Measurements from ENCODE around the gene CSF1R. TPM values are rescaled to one million over a fixed set of nuclear protein-coding genes. Genes with fewer than 3 reads are reported as not detected.

The CSF1R gene
- total RNA-seq, 2 donors from 2014 or later: not detected

DNA sequence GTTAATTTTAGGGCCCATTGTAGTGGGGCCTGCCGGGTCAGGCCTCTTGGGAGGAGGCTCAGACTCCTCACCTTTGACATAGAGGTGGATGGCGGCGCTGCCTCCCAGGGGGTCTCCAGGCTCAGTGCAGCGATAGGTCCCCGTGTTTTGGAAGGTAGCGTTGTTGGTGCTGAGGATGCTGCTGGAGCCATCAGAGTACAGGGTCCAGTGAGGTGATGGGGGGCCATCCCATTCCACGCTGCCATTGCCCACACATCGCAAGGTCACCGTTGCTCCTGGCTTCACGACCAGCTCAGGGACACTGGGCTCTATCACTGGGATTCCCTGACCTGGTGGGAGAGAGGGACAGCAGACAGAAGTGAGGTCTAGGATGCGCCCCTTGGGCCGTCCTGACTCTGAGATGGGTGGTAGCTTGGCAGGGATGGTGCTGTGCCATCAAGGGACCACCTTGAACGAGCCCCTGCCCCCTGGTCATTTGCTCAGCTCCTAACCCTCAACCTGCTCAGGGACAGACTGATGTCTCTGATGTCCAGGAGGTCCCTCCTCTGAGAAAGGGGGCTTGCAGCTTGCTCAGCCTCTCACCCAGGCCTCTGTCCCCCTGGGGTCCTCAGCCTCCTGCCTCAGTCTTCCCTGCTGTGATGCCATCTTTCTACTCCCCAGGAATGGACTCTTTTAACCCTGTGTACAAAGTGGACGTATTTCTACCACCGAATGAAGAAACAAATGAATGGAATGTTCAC, 5.5 kb downstream of the CSF1R start:
- 86 to 97% methylated on average over 8 to 15 of the region's 15 CpGs for WGBS, 2 experiments (ENCODE audit: insufficient coverage in 1 of 2, insufficient read length in 1 of 2)
- no peaks in the 10 kb centered on the region for H3K9me3 ChIP-seq (ENCODE audit: control insufficient read depth, low read length)
- H3K27ac ChIP-seq (ENCODE audit: low read depth, low read length): no peak overlapping the region
- DNase-seq: peak; percentile 37
- Mint-ChIP-seq H3K27ac (no peak overlapping the region), H3K4me3 (no peak overlapping the region), H3K4me1 (peaks cover 16% of the 10 kb centered on the region), H3K27me3 (ENCODE audit: insufficient read depth) (peaks cover 6% of the 10 kb centered on the region), H3K36me3 (ENCODE audit: low read depth) (no peaks in the 10 kb centered on the region), H3K9me3 (no peaks in the 10 kb centered on the region)
- no peaks in the 10 kb centered on the region for H3K36me3 ChIP-seq (ENCODE audit: control insufficient read depth, insufficient read depth, low read length)
- no peak overlapping the region for H3K4me3 ChIP-seq (ENCODE audit: low read length)
- peaks cover 19% of the 10 kb centered on the region for H3K4me1 ChIP-seq (ENCODE audit: control insufficient read depth, insufficient read depth, low read length)
- H3K9ac ChIP-seq (ENCODE audit: extremely low read depth, low read length, poor library complexity, severe bottlenecking): no peak overlapping the region
- TF ChIP-seq, protein P1, sequence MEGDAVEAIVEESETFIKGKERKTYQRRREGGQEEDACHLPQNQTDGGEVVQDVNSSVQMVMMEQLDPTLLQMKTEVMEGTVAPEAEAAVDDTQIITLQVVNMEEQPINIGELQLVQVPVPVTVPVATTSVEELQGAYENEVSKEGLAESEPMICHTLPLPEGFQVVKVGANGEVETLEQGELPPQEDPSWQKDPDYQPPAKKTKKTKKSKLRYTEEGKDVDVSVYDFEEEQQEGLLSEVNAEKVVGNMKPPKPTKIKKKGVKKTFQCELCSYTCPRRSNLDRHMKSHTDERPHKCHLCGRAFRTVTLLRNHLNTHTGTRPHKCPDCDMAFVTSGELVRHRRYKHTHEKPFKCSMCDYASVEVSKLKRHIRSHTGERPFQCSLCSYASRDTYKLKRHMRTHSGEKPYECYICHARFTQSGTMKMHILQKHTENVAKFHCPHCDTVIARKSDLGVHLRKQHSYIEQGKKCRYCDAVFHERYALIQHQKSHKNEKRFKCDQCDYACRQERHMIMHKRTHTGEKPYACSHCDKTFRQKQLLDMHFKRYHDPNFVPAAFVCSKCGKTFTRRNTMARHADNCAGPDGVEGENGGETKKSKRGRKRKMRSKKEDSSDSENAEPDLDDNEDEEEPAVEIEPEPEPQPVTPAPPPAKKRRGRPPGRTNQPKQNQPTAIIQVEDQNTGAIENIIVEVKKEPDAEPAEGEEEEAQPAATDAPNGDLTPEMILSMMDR (conservative IDR thresholded peaks at IDR 0.05): no peak
- peaks cover 6% of the 10 kb centered on the region for H3K27me3 ChIP-seq (ENCODE audit: control insufficient read depth, insufficient read depth, low read length, poor library complexity, severe bottlenecking)

DNA sequence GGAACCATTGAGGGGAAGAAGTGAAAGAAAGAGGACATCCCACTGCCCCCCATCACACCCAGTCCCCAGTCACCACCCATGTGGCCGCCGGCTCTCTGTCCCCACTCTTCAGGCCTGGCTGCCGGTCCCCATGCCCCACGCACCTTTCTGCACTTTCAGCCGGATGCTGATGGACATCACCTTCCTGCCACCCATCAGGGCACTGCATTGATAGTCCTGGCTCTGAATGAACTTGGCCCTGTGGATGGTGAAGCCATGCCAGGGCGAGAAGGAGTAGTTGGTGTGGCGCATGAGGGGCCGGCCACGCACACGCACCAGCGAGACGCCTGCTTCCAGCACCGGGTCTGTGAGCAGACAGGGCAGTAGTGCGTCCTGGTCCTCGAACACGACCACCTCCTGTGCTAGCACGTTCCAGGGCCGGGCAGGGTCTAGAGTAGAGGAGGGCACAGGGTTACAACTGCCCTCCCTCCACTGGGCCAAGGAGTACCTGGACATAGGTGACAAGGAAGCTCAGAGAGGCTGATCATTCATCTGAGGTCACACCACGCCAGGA, 6.4 kb downstream of the CSF1R start:
- H3K4me3 ChIP-seq (ENCODE audit: low read length): no peak overlapping the region
- Mint-ChIP-seq H3K27ac (no peak overlapping the region), H3K4me1 (peaks cover 16% of the 10 kb centered on the region), H3K4me3 (no peak overlapping the region), H3K9me3 (no peaks in the 10 kb centered on the region), H3K27me3 (ENCODE audit: insufficient read depth) (peaks cover 3% of the 10 kb centered on the region), H3K36me3 (ENCODE audit: low read depth) (no peaks in the 10 kb centered on the region)
- TF ChIP-seq, protein P1 (conservative IDR thresholded peaks at IDR 0.05): no peak
- peak; percentile 38 for DNase-seq
- H3K9me3 ChIP-seq (ENCODE audit: control insufficient read depth, low read length): no peaks in the 10 kb centered on the region
- no peak overlapping the region for H3K9ac ChIP-seq (ENCODE audit: extremely low read depth, low read length, poor library complexity, severe bottlenecking)
- no peaks in the 10 kb centered on the region for H3K36me3 ChIP-seq (ENCODE audit: control insufficient read depth, insufficient read depth, low read length)
- no peak overlapping the region for H3K27ac ChIP-seq (ENCODE audit: low read depth, low read length)
- WGBS, 2 experiments (ENCODE audit: insufficient coverage in 1 of 2, insufficient read length in 1 of 2): 94 to 96% methylated on average over 16 to 19 of the region's 19 CpGs
- H3K4me1 ChIP-seq (ENCODE audit: control insufficient read depth, insufficient read depth, low read length): peaks cover 19% of the 10 kb centered on the region
- peaks cover 13% of the 10 kb centered on the region for H3K27me3 ChIP-seq (ENCODE audit: control insufficient read depth, insufficient read depth, low read length, poor library complexity, severe bottlenecking)

DNA sequence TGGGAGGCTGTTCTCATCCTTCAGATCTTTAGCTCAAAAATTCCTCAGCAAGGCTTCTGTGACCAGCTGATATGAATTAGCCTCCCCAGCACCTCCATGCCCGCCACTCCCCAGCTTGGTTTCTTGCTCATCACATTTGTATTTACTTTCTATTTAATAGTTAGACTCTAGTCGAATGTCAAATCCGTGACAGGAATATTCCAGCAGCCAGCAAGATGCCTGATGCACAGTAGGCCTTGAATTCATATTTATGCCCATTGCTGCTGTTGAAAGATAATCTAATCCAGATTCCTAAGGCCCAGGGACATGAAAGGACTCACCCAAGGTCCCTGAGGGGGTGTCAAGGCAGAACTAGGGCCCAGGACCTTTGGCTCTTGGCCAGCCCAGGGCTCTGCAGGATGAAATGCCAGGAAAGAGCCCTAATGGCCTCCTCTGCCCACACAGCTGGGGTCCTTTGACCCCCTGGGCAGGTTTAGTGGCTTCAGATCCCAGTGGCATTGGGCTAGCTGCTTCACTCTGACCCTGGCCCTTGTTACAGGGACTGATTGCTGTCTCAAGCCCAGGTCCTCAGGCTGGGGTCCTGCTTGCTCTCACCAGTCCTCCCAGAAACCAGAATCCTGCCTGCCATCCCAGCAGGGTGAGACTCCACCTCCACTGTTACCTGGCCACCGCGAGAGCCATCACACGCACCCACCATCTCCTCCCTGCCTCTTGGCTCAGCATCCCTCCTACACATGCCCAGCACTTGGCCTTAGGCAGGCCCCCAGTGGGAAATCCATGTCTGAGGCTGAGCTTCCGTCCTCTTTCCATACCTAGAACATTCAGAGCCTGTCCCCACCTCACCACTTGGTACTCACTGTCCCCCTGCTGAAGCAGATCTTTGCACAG, 7.3 kb downstream of the CSF1R start:
- Histone ChIP-seq H3K27me3 (ENCODE audit: control insufficient read depth, insufficient read depth, low read length, poor library complexity, severe bottlenecking) (peaks cover 19% of the 10 kb centered on the region), H3K9me3 (ENCODE audit: control insufficient read depth, low read length) (no peaks in the 10 kb centered on the region), H3K27ac (ENCODE audit: low read depth, low read length) (no peak overlapping the region), H3K9ac (ENCODE audit: extremely low read depth, low read length, poor library complexity, severe bottlenecking) (no peak overlapping the region), H3K4me3 (ENCODE audit: low read length) (no peak overlapping the region), H3K36me3 (ENCODE audit: control insufficient read depth, insufficient read depth, low read length) (no peaks in the 10 kb centered on the region), H3K4me1 (ENCODE audit: control insufficient read depth, insufficient read depth, low read length) (peaks cover 19% of the 10 kb centered on the region)
- Mint-ChIP-seq H3K4me1 (peaks cover 16% of the 10 kb centered on the region), H3K27me3 (ENCODE audit: insufficient read depth) (peaks cover 3% of the 10 kb centered on the region), H3K36me3 (ENCODE audit: low read depth) (no peaks in the 10 kb centered on the region), H3K27ac (no peak overlapping the region), H3K9me3 (no peaks in the 10 kb centered on the region), H3K4me3 (no peak overlapping the region)
- peak; percentile 29 for DNase-seq
- TF ChIP-seq, protein P1 (conservative IDR thresholded peaks at IDR 0.05): no peak
- 78 to 92% methylated on average over 3 to 7 of the region's 7 CpGs for WGBS, 2 experiments (ENCODE audit: insufficient coverage in 1 of 2, insufficient read length in 1 of 2)

All from endodermal cell (in vitro differentiated cells).